GM23338 (cell line): Measurements from ENCODE around the gene KLHL36. TPM values are rescaled to one million over a fixed set of nuclear protein-coding genes. Genes with fewer than 3 reads are reported as not detected.

Experiments used
- ATAC-seq: fragments of 200-7000 bp; cut with Tn5 transposase; 3 replicates; pipeline ENCODE4 v1.9.1; 2020
- DNase-seq: peaks from one replicate; pipeline ENCODE4 v3.0.0-alpha.2; 2015; ENCODE audit warnings: low spot score
- H2AFZ ChIP-seq: fragments of 200-600 bp; sonication (generic); 2 replicates; pipeline ENCODE4 v1.8.0; 2016; ENCODE audit warnings: antibody characterized with exemption, mild to moderate bottlenecking, moderate library complexity
- H3F3A ChIP-seq: fragments of 200-600 bp; sonication (generic); replicated peaks from 2 replicates; pipeline ENCODE4 v1.8.0; 2017; ENCODE audit warnings: antibody characterized with exemption, mixed run types, low read depth
- H3K27ac ChIP-seq: fragments of 200-600 bp; sonication (generic); 2 replicates; pipeline ENCODE4 v1.6.1; 2016; ENCODE audit warnings: low read depth
- H3K27me3 ChIP-seq: fragments of 200-600 bp; sonication (generic); 2 replicates; pipeline ENCODE4 v1.8.0; 2016; ENCODE audit warnings: mild to moderate bottlenecking, mixed run types, moderate library complexity; ENCODE audit not compliant: insufficient read depth
- H3K36me3 ChIP-seq: fragments of 200-600 bp; sonication (generic); 2 replicates; pipeline ENCODE4 v1.8.0; 2016; ENCODE audit warnings: mild to moderate bottlenecking; ENCODE audit not compliant: insufficient read depth
- H3K4me1 ChIP-seq: fragments of 200-600 bp; sonication (generic); 2 replicates; pipeline ENCODE4 v1.8.0; 2016; ENCODE audit warnings: mild to moderate bottlenecking, moderate library complexity; ENCODE audit not compliant: insufficient read depth
- H3K4me2 ChIP-seq: fragments of 200-600 bp; sonication (generic); 2 replicates; pipeline ENCODE4 v1.7.1; 2017; ENCODE audit warnings: mixed run types
- H3K4me3 ChIP-seq: fragments of 200-600 bp; sonication (generic); 2 replicates; pipeline ENCODE4 v1.6.1; 2016; ENCODE audit warnings: mixed run types
- H3K79me2 ChIP-seq: fragments of 200-600 bp; sonication (generic); replicated peaks from 2 replicates; pipeline ENCODE4 v1.8.0; 2017; ENCODE audit warnings: mild to moderate bottlenecking; ENCODE audit not compliant: insufficient read depth
- H3K9me2 ChIP-seq: fragments of 200-600 bp; sonication (generic); 2 replicates; pipeline ENCODE4 v1.8.0; 2017; ENCODE audit not compliant: insufficient read depth
- H4K20me1 ChIP-seq: fragments of 200-600 bp; sonication (generic); replicated peaks from 2 replicates; pipeline ENCODE4 v1.8.0; 2017; ENCODE audit warnings: mild to moderate bottlenecking; ENCODE audit not compliant: insufficient read depth
- H3K27ac Mint-ChIP-seq: 2 replicates; pipeline ENCODE4 v1.8.0; 2020; ENCODE audit warnings: inconsistent platforms, mild to moderate bottlenecking, moderate library complexity, mixed read lengths
- H3K27me3 Mint-ChIP-seq: 3 replicates; pipeline ENCODE4 v1.8.0; 2022; ENCODE audit warnings: low read depth, mild to moderate bottlenecking, moderate library complexity, mixed read lengths, inconsistent platforms; ENCODE audit not compliant: insufficient read depth, poor library complexity
- H3K36me3 Mint-ChIP-seq: 3 replicates; pipeline ENCODE4 v1.8.0; 2021; ENCODE audit warnings: low read depth, mild to moderate bottlenecking, inconsistent platforms, moderate library complexity, mixed read lengths
- H3K4me1 Mint-ChIP-seq: 3 replicates; pipeline ENCODE4 v1.8.0; 2020; ENCODE audit warnings: mild to moderate bottlenecking, inconsistent platforms, mixed read lengths
- H3K4me3 Mint-ChIP-seq: 3 replicates; pipeline ENCODE4 v1.8.0; 2021; ENCODE audit warnings: moderate library complexity, mild to moderate bottlenecking, inconsistent platforms, mixed read lengths
- H3K9me3 Mint-ChIP-seq: 3 replicates; pipeline ENCODE4 v1.8.0; 2020; ENCODE audit warnings: moderate library complexity, mild to moderate bottlenecking, inconsistent platforms, mixed read lengths
- JUNB ChIP-seq: IDR thresholded peaks from one replicate; pipeline ENCODE4 v1.6.1; 2016; ENCODE audit warnings: antibody characterized with exemption; ENCODE audit not compliant: unreplicated experiment
- NANOG ChIP-seq: IDR thresholded peaks from 2 replicates; pipeline ENCODE4 v1.6.1; 2016; ENCODE audit warnings: antibody characterized with exemption, borderline replicate concordance
- POLR2AphosphoS5 ChIP-seq: IDR thresholded peaks from 2 replicates; pipeline ENCODE4 v1.6.1; 2016; ENCODE audit warnings: antibody characterized with exemption, low read depth
- REST ChIP-seq: IDR thresholded peaks from one replicate; pipeline ENCODE4 v1.6.1; 2018; ENCODE audit warnings: antibody characterized with exemption; ENCODE audit not compliant: unreplicated experiment
- ZNF331 ChIP-seq: fragments of 250-450 bp; sonication (Bioruptor Pico); IDR thresholded peaks from 2 replicates; pipeline ENCODE4 v1.5.0; 2020; ENCODE audit warnings: low read depth, mild to moderate bottlenecking, moderate library complexity
- ZNF462 ChIP-seq: fragments of 250-450 bp; sonication (Bioruptor Pico); IDR thresholded peaks from 2 replicates; pipeline ENCODE4 v1.5.0; 2020; ENCODE audit warnings: mild to moderate bottlenecking, moderate library complexity
- polyA plus RNA-seq: library from polyadenylated mRNA; unstranded; fragments of >200 nt; fragmentation: Nextera tagmentation; extraction: Ambion mirVana; gene quantifications from 2 replicates; pipeline ENCODE4 v1.2.1, GENCODE V29; 2016
- total RNA-seq: library from RNA; depleted of rRNA; stranded (reverse); fragments of >200 nt; shearing (Covaris generic); gene quantifications from 2 replicates; pipeline ENCODE4 v1.2.3, GENCODE V29; 2014
- TF ChIP-seq, protein P1 (sequence below): IDR thresholded peaks from 2 replicates; pipeline ENCODE4 v1.6.1; 2016; ENCODE audit warnings: antibody characterized with exemption
- TF ChIP-seq, protein P2 (sequence below), 2 experiments: fragments of 200-600 bp in 1 of 2; sonication (generic) in 1 of 2; conservative IDR thresholded peaks; 2 replicates each; pipeline versions ENCODE4 v1.5.1 to v1.6.1; 2016 to 2017; ENCODE audit warnings: antibody characterized with exemption in 2 of 2, low read depth in 2 of 2, mild to moderate bottlenecking in 2 of 2, moderate library complexity in 1 of 2

Gene KLHL36
- total and polyA plus RNA-seq, 2 experiments from 2014 or later = 13.4 to 70.4 TPM

DNA sequence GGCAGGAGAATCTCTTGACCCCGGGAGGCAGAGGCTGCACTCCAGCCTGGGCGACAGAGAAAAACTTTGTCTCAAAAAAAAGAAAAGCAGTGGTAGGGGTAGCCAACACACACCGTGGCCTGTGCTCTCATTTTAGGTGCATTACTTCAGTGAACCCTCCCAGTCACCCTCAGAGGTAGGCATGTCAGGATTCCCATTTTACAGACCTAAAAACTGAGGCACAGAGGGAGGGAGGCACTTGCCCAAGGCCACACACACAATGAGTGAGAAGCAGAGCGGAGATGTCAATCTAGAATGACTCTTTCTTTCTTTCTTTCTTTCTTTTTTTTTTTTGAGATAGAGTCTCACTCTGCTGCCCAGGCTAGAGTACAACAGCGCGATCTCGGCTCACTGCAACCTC lies 35.6 kb upstream of the KLHL36 start (continued):
- TF ChIP-seq ZNF462 (CRISPR knock-in tag) (no peak), ZNF331 (CRISPR knock-in tag) (no peak)
- TF ChIP-seq, protein P1, sequence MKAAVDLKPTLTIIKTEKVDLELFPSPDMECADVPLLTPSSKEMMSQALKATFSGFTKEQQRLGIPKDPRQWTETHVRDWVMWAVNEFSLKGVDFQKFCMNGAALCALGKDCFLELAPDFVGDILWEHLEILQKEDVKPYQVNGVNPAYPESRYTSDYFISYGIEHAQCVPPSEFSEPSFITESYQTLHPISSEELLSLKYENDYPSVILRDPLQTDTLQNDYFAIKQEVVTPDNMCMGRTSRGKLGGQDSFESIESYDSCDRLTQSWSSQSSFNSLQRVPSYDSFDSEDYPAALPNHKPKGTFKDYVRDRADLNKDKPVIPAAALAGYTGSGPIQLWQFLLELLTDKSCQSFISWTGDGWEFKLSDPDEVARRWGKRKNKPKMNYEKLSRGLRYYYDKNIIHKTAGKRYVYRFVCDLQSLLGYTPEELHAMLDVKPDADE = no peak
- TF ChIP-seq, protein P2, sequence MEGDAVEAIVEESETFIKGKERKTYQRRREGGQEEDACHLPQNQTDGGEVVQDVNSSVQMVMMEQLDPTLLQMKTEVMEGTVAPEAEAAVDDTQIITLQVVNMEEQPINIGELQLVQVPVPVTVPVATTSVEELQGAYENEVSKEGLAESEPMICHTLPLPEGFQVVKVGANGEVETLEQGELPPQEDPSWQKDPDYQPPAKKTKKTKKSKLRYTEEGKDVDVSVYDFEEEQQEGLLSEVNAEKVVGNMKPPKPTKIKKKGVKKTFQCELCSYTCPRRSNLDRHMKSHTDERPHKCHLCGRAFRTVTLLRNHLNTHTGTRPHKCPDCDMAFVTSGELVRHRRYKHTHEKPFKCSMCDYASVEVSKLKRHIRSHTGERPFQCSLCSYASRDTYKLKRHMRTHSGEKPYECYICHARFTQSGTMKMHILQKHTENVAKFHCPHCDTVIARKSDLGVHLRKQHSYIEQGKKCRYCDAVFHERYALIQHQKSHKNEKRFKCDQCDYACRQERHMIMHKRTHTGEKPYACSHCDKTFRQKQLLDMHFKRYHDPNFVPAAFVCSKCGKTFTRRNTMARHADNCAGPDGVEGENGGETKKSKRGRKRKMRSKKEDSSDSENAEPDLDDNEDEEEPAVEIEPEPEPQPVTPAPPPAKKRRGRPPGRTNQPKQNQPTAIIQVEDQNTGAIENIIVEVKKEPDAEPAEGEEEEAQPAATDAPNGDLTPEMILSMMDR (conservative IDR thresholded peaks at IDR 0.05; ENCODE audit: low read depth in 2 of 2) = no peak

DNA sequence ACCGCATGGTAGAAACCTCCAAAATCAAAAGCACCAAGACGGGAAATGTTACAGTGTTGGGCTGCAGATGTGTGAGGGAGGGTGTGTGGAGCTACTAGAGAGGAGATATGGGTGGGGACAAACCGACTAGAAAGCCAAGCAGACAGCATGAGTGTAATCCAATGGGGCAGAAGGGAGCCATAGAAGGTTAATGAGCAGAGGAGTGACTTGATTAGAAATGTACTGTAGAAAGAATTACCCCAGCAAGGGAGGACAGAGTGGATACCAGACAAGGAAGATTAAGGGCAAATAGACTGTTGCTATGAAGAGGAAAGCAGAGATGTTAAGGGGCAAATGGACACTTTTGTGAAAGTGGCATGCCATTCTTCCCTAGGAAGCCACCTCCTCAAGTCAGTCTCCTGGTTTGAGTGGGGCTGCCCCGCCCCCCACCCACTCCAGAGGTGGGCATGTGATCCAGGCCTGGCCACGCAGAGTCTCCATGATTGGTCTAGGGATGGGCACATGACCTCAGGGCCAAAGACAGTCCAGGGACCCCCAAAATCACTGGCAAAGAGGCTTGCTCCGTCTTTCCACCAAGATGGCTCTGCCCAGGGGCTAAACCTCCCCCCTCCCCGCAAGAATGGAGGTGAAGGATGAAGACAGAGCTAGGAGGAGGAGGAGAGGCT lies 34.8 kb upstream of the KLHL36 start:
- H3K9me3 Mint-ChIP-seq = no peaks in the 10 kb centered on the region; the same call in 2 of the 3 replicates
- Histone ChIP-seq H3F3A (0 out of 2 replicates have a peak, but pooled peaks cover 2% of the 10 kb centered on the region), H3K27ac (peak overlapping the region; percentile 63; the same call in 1 of the 2 replicates), H3K79me2 (peaks cover 85% of the 10 kb centered on the region), H2AFZ (no peak overlapping the region), H3K4me3 (no peak overlapping the region), H3K27me3 (peaks cover 13% of the 10 kb centered on the region), H3K9me2 (no peaks in the 10 kb centered on the region), H3K4me2 (no peak overlapping the region), H4K20me1 (peaks cover 42% of the 10 kb centered on the region), H3K4me1 (peaks cover 7% of the 10 kb centered on the region), H3K36me3 (no peaks in the 10 kb centered on the region; the same call in 1 of the 2 replicates)
- no peak for DNase-seq
- no peak for ATAC-seq
- H3K36me3 Mint-ChIP-seq = peaks cover 26% of the 10 kb centered on the region
- no peak overlapping the region for H3K4me3 Mint-ChIP-seq
- H3K27me3 Mint-ChIP-seq = peaks cover 15% of the 10 kb centered on the region
- H3K4me1 Mint-ChIP-seq = peaks cover 33% of the 10 kb centered on the region
- no peak overlapping the region for H3K27ac Mint-ChIP-seq
- TF ChIP-seq NANOG (no peak), REST (no peak), POLR2AphosphoS5 (no peak), JUNB (no peak)
- TF ChIP-seq, protein P1 = no peak
